CD4-positive, alpha-beta T cell treated with Interleukin-1 beta for 1 hour (primary cell): Measurements from ENCODE around the gene FBXO44.

Source experiments
- DNase-seq, 2 donors: peaks; one replicate each; pipeline ENCODE4 v3.0.0-alpha.2; 2020 to 2022

FBXO44 gene

GRCh38 chr1:11664336-11665065, 9.8 kb downstream of the FBXO44 start:
- peak; percentile 45 to 53 for DNase-seq

GRCh38 chr1:11668516-11668915, 13.8 kb downstream of the FBXO44 start:
- no peak for DNase-seq

- DNase-seq: no peak
These were observed 16.1 kb downstream of the FBXO44 start for GRCh38 chr1:11670747-11671146.

GRCh38 chr1:11671205-11671543, 16.5 kb downstream of the FBXO44 start:
- DNase-seq: no peak

- DNase-seq: no peak
These were observed 17.0 kb downstream of the FBXO44 start for GRCh38 chr1:11671544-11672286.

GRCh38 chr1:11673089-11673769, 18.6 kb downstream of the FBXO44 start:
- DNase-seq: no peak

GRCh38 chr1:11674488-11674887, 19.8 kb downstream of the FBXO44 start:
- no peak for DNase-seq

GRCh38 chr1:11675325-11675724, 20.6 kb downstream of the FBXO44 start:
- DNase-seq: no peak

- no peak for DNase-seq
These were observed 21.9 kb downstream of the FBXO44 start for GRCh38 chr1:11676386-11677103.

GRCh38 chr1:11678442-11678841, 23.8 kb downstream of the FBXO44 start:
- no peak for DNase-seq

- no peak for DNase-seq
These were observed 25.8 kb downstream of the FBXO44 start for GRCh38 chr1:11680270-11681070.

GRCh38 chr1:11681071-11681771, 26.5 kb downstream of the FBXO44 start, which contains the start of gene MAD2L2:
Gene MAD2L2 (minus strand): TSS chr1:11681148. CDS start chr1:11680601, 547 bp downstream.
- DNase-seq: peak; percentile 89 to 91

- no peak for DNase-seq
These were observed 27.7 kb downstream of the FBXO44 start for GRCh38 chr1:11682287-11682771.

- no peak for DNase-seq
These were observed 28.1 kb downstream of the FBXO44 start for GRCh38 chr1:11682799-11683198.

GRCh38 chr1:11684070-11684469, 29.4 kb downstream of the FBXO44 start:
- DNase-seq: no peak

- DNase-seq: no peak
These were observed 30.6 kb downstream of the FBXO44 start for GRCh38 chr1:11685210-11685752.

- no peak for DNase-seq
These were observed 33.8 kb downstream of the FBXO44 start for GRCh38 chr1:11688506-11688905.

- no peak for DNase-seq
These were observed 36.0 kb downstream of the FBXO44 start for GRCh38 chr1:11690397-11691301.

- DNase-seq: no peak
These were observed 36.7 kb downstream of the FBXO44 start, which contains the start of gene DRAXIN for GRCh38 chr1:11691302-11691914. Gene DRAXIN (plus strand): TSS chr1:11691710. CDS start chr1:11706259, 14,549 bp downstream.
